SU-DHL-6 (cell line): Measurements from ENCODE around the gene CPLANE2.

Source experiments
- EZH2phosphoT487 ChIP-seq: fragments of 200-600 bp; sonication (generic), shearing (Covaris generic); conservative IDR thresholded peaks from 2 replicates; pipeline ENCODE4 v1.6.1; 2018; ENCODE audit warnings: mild to moderate bottlenecking, antibody characterized with exemption, low read length, moderate library complexity, mixed read lengths
- TF ChIP-seq, protein P1 (sequence below): fragments of 200-600 bp; sonication (generic); IDR thresholded peaks from one replicate; pipeline ENCODE4 v1.5.1; 2017; ENCODE audit warnings: antibody characterized with exemption, mild to moderate bottlenecking, low read length, moderate library complexity; ENCODE audit not compliant: insufficient read depth, poor library complexity, severe bottlenecking

- TF ChIP-seq, protein P1, sequence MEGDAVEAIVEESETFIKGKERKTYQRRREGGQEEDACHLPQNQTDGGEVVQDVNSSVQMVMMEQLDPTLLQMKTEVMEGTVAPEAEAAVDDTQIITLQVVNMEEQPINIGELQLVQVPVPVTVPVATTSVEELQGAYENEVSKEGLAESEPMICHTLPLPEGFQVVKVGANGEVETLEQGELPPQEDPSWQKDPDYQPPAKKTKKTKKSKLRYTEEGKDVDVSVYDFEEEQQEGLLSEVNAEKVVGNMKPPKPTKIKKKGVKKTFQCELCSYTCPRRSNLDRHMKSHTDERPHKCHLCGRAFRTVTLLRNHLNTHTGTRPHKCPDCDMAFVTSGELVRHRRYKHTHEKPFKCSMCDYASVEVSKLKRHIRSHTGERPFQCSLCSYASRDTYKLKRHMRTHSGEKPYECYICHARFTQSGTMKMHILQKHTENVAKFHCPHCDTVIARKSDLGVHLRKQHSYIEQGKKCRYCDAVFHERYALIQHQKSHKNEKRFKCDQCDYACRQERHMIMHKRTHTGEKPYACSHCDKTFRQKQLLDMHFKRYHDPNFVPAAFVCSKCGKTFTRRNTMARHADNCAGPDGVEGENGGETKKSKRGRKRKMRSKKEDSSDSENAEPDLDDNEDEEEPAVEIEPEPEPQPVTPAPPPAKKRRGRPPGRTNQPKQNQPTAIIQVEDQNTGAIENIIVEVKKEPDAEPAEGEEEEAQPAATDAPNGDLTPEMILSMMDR, result no peak
- TF ChIP-seq EZH2phosphoT487, result no peak
Observed at GRCh38 chr1:16189003-16189402, 48.0 kb downstream of the CPLANE2 start.
